Renal cortical epithelial cell (primary cell): ENCODE data around the gene SMIM29. TPM values are rescaled to one million over a fixed set of nuclear protein-coding genes. Genes with fewer than 3 reads are reported as not detected.
"Not testable (repeated sequence)": the region's sequence is repeated elsewhere in the genome, so short reads cannot be mapped to it uniquely, and the experiment has no call there.

Experiments
- DNase-seq: peaks from one replicate; pipeline ENCODE4 v3.0.0-alpha.2; 2011; ENCODE audit warnings: low read depth
- total RNA-seq: library from RNA; depleted of rRNA; stranded (reverse); fragments of >200 nt; gene quantifications from 2 replicates; pipeline ENCODE4 v1.2.3, GENCODE V29; 2014

Gene SMIM29
- total RNA-seq: 9.9 and 30.6 TPM in 2 replicates

DNA sequence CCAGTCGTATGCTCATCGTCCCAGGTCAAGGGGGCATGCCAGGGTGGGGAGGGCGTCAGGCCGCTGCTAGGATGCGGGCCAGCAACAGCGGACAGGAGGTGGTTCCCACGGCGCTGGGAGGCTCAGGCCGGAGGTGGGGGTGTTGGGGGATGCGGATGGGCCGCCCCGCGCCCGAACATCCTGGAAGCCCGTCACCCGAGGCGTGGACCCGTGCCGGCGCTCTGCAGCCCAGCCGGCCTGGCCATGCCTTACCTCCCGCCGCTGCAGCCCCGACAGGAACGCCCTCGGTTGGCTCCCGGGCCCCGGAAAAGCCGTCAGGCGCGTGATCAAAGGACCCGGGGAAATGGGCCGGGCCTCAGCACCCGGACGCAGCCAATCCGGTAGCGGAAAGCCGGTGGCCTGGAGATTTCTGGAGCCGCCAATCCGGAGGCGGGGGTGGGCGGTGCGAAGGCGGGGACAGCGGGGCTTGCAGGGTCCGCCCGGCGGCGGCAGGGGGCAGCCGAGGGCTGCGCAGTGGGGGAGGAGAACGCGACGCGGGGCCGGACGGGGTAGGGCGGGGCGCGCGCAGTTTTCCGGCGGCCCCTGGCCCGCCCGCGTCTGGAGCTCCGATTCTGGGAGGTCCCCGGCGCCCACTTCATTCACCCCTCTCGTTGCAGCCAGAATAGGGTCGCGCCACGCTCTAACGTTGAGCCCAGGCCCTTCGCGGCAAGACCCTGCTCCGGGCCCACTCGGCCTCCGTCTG is at the start of gene SMIM29:
TSS of gene SMIM29 (minus strand) at position 280 of the 742 bp plus-strand sequence. CDS start 1,215 bp downstream, outside the sequence.
- peak; percentile 79 for DNase-seq

DNA sequence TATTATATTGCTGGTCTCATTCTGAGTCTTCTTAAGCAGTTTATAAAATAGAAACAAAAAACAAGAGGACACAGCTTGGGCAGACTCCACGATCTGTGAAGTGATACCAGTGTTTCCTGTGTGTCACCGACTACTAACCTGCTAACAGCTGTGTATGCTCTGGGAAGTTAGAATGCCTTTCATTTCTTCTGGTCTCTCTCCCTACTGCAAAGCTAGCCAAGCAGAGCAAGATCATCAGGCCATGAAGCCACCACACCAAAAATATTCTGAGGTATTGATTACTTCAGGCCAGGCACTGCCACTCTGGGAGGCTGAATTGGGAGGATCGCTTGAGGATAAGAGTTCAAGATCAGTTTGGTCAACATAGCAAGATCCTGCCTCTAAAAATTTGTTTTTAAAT is 46.9 kb upstream of the SMIM29 start:
- DNase-seq: peak; percentile 79

DNA sequence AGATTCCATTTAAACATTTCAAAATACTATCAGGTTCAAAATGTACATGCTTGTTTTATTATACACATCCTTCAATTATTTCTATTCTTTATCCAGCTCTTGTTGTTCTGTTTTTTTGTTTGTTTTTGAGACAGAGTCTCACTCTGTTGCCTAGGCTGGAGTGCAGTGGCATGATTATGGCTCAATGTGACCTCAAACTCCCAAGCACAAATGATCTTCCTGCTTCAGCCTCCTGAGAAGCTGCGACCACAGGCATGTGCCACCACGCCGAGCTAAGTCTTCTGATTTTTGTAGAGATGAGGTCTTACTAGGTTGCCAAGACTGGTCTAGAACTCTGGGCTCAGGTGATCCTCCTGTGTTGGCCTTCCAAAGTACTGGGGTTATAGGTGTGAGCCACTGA is 44.1 kb upstream of the SMIM29 start:
- no peak for DNase-seq

DNA sequence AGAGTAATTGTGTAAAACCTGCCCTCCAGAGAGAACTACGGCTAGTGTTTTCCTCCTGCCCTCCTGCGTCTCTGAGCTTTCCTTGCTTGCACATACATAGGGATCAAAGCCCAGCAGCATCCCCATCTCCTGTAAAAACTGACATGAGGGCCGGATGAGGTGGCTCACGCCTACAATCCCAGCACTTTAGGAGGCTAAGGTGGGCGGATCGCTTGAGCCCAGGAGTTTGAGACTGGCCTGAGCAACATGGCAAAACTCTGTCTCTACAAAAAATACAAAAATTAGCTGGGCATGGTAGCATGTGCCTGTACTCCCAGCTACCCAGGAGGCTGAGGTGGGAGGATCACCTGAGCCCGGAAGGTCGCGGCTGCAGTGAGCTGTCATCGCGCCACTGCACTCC is 40.3 kb upstream of the SMIM29 start:
- DNase-seq: no peak

DNA sequence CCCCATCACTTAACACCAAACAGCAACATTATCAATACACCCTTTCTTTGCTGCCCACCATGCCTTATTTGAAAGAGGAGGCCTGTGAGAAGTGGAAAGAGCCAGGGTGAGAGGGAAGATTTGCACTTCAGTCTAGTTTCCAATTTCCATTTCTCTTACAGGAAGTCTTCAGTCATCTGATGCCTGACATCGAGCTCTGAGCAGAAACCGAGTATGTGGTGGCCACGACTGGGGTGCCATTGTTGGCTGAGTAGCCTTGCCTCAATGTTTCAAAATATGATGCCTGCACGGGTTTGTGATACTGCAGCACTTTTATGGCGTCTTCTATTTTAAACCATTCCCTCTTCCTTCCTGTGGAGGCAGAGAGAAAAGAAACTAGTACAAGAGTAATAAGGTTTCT is 39.8 kb upstream of the SMIM29 start:
- no peak for DNase-seq

DNA sequence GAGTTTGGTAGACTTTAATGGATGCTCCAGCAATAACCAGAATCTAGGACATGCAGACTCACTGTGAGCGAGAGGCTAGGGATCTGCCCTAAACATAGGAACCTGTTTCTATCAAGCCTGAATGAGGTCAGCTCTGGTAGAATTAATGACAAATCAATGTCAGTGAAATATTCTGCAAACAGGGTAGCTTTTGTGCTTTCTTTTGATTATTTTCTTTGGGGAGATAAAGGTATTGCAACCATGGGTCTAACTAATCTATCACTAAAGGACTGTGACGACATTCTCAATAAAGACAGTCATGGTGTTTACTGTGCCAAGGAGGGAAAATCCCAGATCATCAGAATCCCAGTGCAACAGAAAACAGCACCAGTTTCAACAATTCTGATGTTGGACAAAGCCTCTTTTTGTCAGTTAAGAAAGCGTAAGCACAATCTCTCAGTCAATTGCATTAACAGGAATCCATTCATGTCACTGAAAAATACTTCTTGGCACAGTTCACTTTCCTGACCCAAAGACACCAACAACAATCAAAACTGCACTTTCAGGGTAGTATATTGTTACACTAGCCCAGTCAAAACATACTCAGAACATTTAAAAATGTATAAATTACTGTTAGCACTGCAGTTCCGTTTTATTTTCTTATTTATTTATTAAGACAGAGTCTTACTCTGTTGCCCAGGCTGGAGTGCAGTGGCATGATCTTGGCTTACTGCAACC is 36.8 kb upstream of the SMIM29 start:
- DNase-seq: no peak

DNA sequence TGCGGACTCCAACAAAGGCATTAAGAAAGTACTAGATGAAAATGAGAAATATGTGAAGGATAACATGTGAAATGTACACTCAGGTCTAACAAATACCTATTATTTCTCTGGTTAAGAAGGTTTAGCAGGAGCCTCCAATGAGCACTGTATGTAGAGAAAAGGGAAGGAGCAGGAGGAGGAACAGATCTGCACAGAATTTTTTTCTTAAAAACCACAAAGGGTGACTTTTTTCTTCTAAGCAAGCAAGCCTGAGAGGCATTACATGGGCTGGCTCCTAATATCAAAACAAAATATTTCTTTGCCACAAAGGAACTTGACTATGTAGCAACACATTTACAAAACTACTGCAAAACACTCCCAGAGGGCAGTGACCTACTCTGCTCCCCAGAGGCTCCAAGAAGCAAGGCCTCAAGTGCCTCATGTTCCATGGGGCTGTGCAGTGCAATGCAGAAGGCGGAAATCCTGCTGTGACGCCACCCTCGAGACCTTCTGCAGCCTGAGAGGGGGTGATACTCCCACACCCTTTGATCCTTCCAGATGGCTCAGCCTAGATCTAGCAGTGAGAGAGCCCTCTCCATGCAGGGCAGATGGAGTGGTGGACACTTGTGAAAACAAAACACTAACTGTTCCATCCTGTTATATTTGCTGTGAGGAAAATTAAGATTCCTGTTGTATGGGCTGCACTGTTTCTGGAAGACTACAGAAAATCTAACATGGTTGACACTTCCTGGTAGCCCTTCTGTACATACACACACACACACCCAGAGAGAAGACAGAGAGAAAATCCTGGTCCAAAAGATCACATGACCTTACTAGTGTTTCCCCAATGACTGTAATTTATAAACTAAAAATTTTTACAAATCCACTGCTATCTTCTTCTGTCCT is 36.0 kb upstream of the SMIM29 start:
- DNase-seq: no peak

DNA sequence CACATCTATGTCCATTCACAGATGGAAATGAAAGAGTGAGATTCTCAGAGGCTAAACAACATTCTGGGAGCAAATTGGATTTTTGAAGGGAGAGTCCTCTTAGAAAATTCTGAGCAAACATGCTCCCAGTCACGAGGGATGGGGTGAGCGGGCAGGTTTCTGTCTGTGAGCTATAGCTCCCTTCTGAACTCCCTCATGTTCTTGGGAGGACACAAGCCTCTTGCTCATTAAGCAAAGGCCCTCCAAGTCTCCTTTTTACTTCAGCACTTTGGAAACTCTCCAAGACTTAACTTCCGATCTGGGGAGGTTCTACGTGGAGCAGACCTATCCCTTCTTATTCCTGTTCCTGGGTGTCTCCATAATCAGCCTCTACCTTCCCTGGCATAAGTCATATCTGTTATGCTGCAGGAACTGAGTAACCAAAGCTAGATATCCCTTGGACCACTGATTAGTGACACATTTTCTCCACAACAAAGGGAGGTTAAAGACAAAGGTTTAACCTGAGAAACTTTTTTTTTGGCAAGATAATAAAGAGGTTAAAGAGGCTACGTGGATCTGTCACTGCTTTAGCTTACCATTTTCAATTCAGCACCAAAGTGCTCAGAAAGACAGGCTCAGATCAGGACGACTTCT is 33.0 kb upstream of the SMIM29 start:
- no peak for DNase-seq

DNA sequence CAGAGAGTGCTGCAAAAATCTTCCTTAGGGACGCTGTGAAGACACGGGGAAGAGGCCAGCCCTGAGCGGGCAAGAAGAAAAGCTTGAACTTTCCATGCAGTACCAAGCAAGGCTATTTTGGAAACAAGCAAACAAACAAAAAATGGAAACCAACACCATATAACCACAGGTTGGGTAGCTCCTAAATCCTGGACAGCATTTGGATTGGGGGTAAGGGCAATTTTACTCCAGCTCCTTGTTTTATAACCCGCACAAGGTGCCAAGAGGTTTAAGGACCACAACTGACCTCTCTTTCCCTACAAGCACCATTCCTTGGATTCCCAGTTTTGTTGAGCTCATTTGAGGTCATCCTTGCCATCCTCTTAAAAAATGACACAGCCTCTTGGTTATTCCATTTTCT is 31.4 kb upstream of the SMIM29 start:
- DNase-seq: no peak

DNA sequence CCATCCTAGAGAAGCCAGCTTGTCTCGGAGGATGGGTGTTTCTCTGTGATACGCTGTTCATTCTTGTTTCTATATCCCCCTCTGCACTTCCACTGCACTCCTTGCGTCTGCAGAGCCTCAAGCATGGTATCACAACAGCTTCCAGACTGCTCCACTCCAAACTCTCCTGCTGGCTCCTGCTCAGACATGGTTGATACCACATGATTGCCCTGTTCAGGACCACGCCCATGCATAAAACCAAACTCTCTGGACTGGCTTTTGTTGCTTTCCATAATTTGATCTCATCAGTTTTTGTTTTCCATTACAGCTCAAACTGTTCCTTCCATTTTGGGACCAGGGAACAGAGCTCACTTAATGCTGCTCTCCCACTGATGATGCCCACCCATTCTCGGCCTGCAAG is 30.0 kb upstream of the SMIM29 start:
- DNase-seq: no peak

DNA sequence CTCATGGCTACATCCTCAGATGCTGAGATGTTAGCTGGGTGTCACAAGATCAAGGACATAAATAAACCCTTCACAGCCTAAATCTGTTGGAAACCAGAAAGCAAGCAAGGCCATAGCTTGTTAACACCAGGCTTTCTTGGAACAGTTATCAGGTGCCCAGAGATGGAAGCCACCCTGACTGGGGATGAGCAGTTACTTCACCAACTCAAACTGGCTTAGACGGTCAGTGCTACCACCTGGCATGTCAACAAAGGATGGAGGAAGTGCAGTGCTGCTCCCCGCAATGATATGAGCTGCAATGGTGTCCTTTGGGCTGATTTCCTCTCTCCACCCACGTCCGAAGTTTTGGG is 28.9 kb upstream of the SMIM29 start:
- no peak for DNase-seq

DNA sequence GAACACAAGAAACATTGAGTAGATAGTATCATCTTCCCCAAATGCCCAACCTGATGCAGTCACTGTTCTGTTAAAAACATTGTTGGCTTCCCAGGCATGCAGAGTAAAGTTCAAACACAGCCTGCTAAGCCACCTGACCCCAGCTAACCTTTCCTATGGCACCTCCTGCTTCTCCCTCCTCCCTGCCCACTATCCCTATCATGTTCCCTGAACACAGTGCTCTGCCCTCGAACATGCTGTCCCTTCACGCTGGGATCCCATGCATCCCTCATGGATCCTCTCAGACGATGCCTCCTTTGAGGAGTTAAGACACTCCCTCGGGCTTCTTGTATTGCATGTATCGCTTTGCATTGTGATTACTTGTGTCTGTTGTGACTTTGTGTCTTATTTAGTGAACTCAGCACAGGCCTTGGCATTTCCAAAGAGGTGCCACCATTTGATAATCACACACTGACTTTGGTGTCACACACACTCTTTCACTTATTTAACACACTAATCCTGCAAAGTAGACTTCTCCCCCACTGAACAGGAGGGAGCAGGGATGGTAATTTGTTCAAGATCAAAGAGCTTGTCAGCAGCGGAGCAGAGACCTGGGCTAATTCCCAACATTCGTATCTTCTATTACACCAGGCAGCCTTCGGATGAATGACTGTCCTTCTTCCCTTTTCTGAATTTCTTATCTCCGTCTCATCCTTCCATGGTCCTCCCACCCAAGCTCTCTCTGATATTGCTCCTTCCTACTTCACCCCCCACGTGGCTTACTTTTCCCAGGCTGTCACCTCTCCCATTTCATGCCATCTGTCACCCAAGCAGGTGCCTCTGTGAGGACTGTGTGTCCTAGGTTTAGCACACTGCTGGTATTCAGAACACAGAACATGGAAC is 28.3 kb upstream of the SMIM29 start:
- no peak for DNase-seq

DNA sequence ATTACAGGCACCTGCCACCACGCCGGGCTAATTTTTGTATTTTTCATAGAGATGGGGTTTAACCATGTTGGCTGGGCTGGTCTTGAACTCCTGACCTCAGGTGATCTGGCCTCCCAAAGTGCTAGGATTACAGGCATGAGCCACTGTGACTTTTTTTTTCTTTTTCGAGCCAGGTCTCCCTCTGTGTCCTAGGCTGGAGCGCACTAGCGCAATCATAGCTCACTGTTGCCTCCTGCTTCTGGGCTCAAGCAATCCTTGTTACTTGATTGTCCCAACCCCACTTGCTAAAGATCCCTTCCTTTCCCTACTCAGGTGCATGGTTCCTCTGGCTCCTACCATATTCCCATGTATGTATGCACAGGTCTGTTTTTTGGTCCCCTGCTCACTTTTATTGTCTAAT is 27.4 kb upstream of the SMIM29 start:
- DNase-seq: no peak

DNA sequence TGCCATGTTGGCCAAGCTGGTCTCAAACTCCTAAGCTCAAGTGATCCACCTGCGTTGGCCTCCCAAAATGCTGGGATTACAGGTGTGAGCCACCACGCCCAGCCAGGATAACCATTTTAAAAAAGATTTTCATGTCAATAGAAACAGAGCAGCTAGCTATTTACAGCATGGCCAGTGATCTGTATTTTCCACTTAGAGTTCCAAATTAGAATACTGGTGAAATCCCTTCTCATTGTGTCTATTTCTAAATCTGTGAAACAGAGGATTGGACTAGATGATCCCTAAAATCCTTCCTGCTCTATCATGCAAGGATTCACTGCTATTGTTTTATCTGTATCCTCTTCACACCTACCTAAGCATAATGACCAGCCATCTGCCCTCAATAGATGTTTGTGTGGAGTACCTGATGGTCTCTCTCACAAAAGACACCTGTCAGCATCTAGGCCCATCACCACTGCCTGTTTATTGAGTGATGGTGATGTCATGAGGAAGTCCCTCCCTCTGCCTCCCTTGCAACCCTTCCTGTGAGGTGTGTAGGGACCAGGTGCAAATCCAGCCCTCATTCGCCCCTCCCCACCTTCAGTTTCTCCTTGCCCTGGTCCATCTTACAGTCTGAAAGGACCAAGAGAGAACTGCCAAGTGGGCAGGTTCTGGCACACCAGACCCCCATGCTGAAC is 26.5 kb upstream of the SMIM29 start:
- DNase-seq: no peak

DNA sequence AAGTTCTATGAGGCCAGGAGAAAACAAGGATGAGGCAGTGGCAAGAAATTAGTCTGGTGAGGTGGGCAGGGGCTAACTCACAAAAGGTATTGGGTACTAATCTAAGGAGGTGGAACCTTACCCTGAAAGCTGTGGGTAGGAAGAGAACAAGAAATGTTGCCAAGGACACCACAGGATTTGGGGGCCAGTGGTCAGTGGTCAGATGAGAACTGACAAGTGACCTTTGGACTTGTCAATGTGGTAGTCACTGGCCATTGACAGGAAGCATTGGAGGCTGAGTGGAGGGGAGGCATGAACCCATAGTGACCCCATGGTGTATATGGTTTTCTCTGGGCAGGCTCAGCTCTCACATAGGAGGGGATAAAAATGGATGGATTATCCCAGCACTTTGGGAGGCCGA is 25.3 kb upstream of the SMIM29 start:
- DNase-seq: no peak

DNA sequence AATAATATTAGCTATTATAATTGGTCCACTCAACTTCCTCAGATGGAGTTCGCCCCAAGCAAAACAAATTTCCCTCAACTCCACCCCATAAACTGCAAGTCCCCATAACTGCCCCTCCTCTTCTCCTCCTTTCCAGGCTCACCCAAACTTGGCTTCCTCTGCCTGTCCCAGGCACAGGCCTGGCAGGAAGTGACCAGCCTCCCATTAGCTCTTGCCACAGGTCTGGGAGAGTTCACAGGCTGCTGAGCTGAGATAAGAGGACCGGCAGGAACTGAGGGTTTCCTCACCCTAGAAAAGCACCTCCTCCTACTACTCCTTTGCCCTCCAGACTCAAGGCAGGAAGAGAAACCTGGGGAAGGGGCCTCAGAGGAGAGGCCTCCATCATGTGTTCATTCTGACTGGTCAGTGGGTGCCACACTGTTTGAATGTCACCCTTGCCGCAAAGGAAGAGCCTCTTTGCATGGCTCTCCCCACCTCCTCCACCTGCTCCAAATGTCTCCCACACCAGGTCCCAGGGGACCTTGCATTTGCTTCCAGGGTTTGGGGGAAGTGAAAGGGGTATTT is 24.5 kb upstream of the SMIM29 start:
- no peak for DNase-seq

DNA sequence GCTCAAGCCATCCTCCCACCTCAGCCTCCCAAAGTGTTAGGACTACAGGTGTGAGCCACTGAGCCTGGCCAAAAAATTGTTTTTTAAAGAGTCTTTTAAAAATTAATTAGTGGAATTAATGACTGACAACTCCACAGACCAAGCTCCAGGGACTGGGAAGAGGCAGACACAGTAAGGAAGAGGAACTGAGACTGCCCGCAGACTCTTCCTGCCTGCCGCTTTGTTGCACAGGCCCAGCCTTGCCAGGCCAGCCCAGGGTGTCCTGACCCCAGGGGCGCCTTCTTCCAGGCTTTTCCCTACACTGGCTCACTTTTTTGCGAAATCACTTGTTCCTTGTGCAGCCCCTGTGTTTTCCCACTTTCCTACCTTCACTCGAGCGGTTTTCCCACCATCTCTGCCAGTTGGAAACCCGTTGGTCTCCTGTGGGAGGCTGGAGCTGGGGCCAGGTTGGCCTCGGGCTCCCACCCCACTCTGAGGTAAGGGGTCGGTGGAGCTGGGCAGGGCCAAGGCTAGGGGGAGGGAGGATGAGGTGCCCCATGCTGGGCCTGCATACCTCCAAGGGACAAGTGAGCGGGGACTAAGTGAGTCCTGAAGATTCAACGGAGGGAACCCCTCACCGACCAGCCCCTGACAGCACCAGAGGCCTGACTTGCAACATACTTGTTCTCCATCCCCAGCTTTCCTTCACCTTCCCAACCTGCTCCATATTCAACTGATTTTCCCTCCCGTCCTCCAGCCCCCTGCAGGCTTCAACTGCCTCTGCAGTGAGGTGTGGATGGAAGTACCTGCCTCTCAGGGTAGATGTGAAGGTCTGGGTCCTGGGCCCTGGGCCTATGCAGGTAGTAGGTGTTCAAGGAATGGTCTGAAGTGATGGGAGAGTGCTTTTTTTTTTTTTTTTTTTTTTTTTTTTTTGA is 23.5 kb upstream of the SMIM29 start:
- no peak for DNase-seq

DNA sequence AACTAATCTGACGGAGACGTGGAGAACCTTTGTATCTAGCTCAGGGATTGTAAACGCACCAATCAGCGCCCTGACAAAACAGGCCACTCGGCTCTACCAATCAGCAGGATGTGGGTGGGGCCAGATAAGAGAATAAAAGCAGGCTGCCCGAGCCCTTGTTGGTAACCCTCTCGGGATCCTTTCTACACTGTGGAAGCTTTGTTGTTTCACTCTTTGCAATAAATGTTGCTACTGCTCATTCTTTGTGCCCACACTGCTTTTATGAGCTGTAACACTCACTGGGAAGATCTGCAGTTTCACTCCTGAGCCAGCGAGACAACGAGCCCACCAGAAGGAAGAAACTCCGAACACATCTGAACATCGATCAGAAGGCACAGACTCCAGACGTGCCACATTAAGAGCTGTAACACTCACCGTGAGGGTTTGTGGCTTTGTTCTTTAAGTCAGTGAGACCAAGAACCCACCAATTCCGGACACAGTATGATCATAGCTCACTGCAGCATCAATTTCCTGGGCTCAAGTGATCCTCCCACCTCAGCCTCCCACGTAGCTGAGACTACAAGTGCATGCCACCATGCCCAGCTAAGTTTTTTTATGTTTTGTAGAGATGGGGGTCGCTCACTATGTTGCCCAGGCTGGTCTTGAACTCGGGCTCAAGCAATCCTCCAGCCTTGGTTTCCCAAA is 21.0 kb upstream of the SMIM29 start:
- not testable (repeated sequence) for DNase-seq
